ENCODE measurements around the gene MEA1.

Gene MEA1

GRCh38 chr6:42966571-42966970, 47.2 kb downstream of the MEA1 start:
- Histone ChIP-seq H3K4me2 (ENCODE audit: low read depth, low read length, poor library complexity, severe bottlenecking) (no peak overlapping the region), H3K9ac (ENCODE audit: low read depth, low read length, poor library complexity, severe bottlenecking) (no peak overlapping the region), H3K9me2 (replicated peaks; ENCODE audit: low read depth, low read length) (no peaks in the 10 kb centered on the region), H2AFZ (ENCODE audit: low read length) (no peak overlapping the region), H3K79me2 (ENCODE audit: insufficient read depth, low read length) (no peaks in the 10 kb centered on the region), H3K9me3 (ENCODE audit: insufficient read depth, low read depth, low read length) (no peaks in the 10 kb centered on the region), H3K36me3 (ENCODE audit: insufficient read depth, low read length) (no peaks in the 10 kb centered on the region), H3F3A (ENCODE audit: low read depth) (no peaks in the 10 kb centered on the region), H3K27me3 (ENCODE audit: insufficient read depth, low read length, poor library complexity, severe bottlenecking) (no peaks in the 10 kb centered on the region), H3K4me3 (ENCODE audit: low read length, poor library complexity, severe bottlenecking) (no peak overlapping the region), H4K20me1 (ENCODE audit: insufficient read depth, low read length, poor library complexity, severe bottlenecking) (no peaks in the 10 kb centered on the region), H3K4me1 (ENCODE audit: insufficient read depth, low read length, poor library complexity, severe bottlenecking) (no peaks in the 10 kb centered on the region)
- no peak for TF ChIP-seq EZH2phosphoT487 (IDR thresholded peaks at IDR 0.05; ENCODE audit: borderline replicate concordance)
- TF ChIP-seq, protein P1, sequence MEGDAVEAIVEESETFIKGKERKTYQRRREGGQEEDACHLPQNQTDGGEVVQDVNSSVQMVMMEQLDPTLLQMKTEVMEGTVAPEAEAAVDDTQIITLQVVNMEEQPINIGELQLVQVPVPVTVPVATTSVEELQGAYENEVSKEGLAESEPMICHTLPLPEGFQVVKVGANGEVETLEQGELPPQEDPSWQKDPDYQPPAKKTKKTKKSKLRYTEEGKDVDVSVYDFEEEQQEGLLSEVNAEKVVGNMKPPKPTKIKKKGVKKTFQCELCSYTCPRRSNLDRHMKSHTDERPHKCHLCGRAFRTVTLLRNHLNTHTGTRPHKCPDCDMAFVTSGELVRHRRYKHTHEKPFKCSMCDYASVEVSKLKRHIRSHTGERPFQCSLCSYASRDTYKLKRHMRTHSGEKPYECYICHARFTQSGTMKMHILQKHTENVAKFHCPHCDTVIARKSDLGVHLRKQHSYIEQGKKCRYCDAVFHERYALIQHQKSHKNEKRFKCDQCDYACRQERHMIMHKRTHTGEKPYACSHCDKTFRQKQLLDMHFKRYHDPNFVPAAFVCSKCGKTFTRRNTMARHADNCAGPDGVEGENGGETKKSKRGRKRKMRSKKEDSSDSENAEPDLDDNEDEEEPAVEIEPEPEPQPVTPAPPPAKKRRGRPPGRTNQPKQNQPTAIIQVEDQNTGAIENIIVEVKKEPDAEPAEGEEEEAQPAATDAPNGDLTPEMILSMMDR (conservative IDR thresholded peaks at IDR 0.05; ENCODE audit: low read length) = no peak

DNA sequence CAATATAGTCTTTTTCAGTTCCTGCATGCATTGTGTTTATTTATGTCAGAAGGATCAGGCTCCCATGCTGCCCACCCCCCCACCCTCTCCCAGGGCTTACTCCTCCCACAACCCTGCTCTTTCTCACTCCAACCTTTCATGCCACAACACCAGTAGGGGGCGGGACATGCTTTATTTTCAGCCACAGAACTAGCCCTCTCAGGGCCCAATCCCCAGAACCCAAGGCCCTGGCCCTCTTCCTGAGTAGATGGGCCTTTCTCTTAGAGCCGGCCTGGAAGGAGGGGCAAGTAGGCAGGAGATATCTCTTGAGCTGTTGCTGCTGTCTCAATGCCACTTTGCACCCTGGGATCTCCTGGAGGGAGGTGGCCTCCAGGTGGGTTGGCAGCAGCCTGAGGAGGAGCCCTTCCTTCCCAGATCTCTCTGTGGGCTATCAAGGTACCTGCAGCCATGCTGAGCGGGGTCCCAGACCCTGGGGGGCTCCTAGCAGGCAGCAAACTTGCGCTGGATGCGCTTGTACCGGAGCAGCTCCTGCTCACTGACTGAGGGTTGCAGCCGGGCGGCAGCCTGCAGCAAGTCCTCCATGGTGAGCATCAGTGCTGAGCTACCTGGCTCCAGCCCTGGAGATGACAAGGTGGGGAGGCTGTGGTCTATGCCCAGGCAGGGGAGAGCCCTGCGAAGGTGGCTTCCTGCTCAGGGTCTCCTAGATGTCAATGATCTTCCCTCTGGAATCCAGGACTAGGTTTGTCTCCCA, 49.7 kb downstream of the MEA1 start:
- H3K9ac ChIP-seq (ENCODE audit: low read depth, low read length, poor library complexity, severe bottlenecking) = no peak overlapping the region
- no peaks in the 10 kb centered on the region for H3K4me1 ChIP-seq (ENCODE audit: insufficient read depth, low read length, poor library complexity, severe bottlenecking)
- no peaks in the 10 kb centered on the region for H4K20me1 ChIP-seq (ENCODE audit: insufficient read depth, low read length, poor library complexity, severe bottlenecking)
- H3F3A ChIP-seq (ENCODE audit: low read depth) = no peaks in the 10 kb centered on the region
- no peak overlapping the region for H2AFZ ChIP-seq (ENCODE audit: low read length)
- no peaks in the 10 kb centered on the region for H3K36me3 ChIP-seq (ENCODE audit: insufficient read depth, low read length)
- TF ChIP-seq EZH2phosphoT487 (IDR thresholded peaks at IDR 0.05; ENCODE audit: borderline replicate concordance) = no peak
- TF ChIP-seq, protein P1 (conservative IDR thresholded peaks at IDR 0.05; ENCODE audit: low read length) = peak; percentile 54
- H3K9me3 ChIP-seq (ENCODE audit: insufficient read depth, low read depth, low read length) = no peaks in the 10 kb centered on the region
- no peaks in the 10 kb centered on the region for H3K27me3 ChIP-seq (ENCODE audit: insufficient read depth, low read length, poor library complexity, severe bottlenecking)
- no peaks in the 10 kb centered on the region for H3K79me2 ChIP-seq (ENCODE audit: insufficient read depth, low read length)
- no peak overlapping the region for H3K4me3 ChIP-seq (ENCODE audit: low read length, poor library complexity, severe bottlenecking)
- H3K4me2 ChIP-seq (ENCODE audit: low read depth, low read length, poor library complexity, severe bottlenecking) = no peak overlapping the region
- H3K9me2 ChIP-seq (replicated peaks; ENCODE audit: low read depth, low read length) = no peaks in the 10 kb centered on the region

DNA sequence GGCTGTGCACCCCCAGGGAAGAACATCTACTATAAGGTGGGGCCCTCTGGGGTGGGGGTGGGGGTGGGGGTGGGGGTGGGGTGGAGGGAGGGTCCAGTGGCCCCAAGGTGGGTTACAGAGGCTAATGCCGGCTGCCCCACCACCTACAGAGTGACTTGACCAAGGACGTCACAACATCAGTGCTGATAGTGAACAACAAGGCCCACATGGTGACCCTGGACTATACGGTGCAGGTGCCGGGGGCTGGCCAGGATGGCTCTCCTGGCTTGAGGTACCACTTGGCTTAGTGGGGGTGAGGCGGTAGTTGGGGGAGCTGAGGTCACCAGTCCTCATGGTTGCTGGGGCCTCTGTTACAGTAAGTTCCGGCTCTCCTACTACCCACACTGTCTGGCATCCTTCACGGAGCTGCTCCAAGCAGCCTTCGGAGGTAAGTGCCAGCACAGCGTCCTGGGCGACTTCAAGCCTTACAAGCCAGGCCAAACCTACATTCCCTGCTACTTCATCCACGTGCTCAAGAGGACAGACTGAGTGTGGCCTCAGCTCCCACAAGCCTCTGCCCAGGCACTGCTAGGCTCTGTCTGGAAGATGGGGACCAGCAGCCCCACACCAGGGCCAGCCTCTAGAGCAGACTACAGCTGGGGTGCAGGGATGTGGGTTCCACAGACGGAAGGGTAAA, 50.4 kb downstream of the MEA1 start:
- Histone ChIP-seq H4K20me1 (ENCODE audit: insufficient read depth, low read length, poor library complexity, severe bottlenecking) (no peaks in the 10 kb centered on the region), H3K36me3 (ENCODE audit: insufficient read depth, low read length) (no peaks in the 10 kb centered on the region), H3K27me3 (ENCODE audit: insufficient read depth, low read length, poor library complexity, severe bottlenecking) (no peaks in the 10 kb centered on the region), H3K4me1 (ENCODE audit: insufficient read depth, low read length, poor library complexity, severe bottlenecking) (no peaks in the 10 kb centered on the region), H3K9ac (ENCODE audit: low read depth, low read length, poor library complexity, severe bottlenecking) (no peak overlapping the region), H3K9me2 (replicated peaks; ENCODE audit: low read depth, low read length) (no peaks in the 10 kb centered on the region), H3K4me2 (ENCODE audit: low read depth, low read length, poor library complexity, severe bottlenecking) (no peak overlapping the region), H3K79me2 (ENCODE audit: insufficient read depth, low read length) (no peaks in the 10 kb centered on the region), H3F3A (ENCODE audit: low read depth) (no peaks in the 10 kb centered on the region), H3K4me3 (ENCODE audit: low read length, poor library complexity, severe bottlenecking) (no peak overlapping the region), H2AFZ (ENCODE audit: low read length) (no peak overlapping the region), H3K9me3 (ENCODE audit: insufficient read depth, low read depth, low read length) (no peaks in the 10 kb centered on the region)
- TF ChIP-seq, protein P1 (conservative IDR thresholded peaks at IDR 0.05; ENCODE audit: low read length) = no peak
- TF ChIP-seq EZH2phosphoT487 (IDR thresholded peaks at IDR 0.05; ENCODE audit: borderline replicate concordance) = no peak
